HG02571 (cell line): ENCODE data around the gene ADAM33.

Source experiments
- ATAC-seq: cut with Tn5 transposase; IDR thresholded peaks from one replicate; pipeline ENCODE4 v1.9.1; 2021; ENCODE audit warnings: mild to moderate bottlenecking, moderate library complexity; ENCODE audit not compliant: unreplicated experiment

Gene ADAM33

GRCh38 chr20:3651204-3651962 lies 30.4 kb downstream of the ADAM33 start:
- no peak for ATAC-seq

DNA sequence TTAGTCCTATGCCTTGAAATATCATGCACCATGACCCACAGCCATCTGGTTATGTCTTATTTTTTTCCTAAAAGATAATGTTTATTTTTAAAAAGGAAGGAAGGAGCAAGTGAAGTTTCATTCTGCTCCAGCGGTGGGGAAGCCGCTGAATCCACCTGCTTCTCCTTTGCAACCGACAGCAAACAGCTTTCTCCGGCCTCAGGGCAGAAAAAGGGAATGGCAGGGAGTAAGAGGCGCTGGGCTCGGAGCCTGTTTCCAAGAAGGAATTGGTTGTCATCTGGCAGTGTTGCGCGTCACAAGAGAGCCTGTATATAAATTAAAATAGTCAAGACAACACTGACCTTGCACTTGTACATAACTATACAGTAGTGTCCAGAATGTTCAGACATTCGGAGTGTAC lies 32.9 kb downstream of the ADAM33 start:
- ATAC-seq, result no peak

- no peak for ATAC-seq
Observed at GRCh38 chr20:3647473-3647872, 34.3 kb downstream of the ADAM33 start.

GRCh38 chr20:3646651-3647050 lies 35.2 kb downstream of the ADAM33 start:
- no peak for ATAC-seq

DNA sequence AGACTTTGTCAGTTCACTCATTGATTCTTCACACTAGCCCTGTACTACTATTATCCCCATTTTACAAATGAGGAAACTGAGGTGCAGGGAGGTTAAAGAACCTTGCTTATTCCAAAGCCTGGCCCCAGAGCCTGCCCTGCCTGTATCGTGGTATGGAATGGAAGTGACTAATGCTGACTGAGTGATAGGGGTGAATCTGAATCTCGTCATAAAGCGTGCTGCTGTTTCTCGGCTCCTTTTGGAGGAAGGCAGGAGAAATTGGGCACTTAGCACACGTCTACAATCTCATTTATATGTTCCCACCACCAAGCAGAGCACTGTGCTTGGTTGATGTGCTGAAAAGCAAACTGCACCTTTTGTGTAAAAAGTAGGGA lies 35.8 kb downstream of the ADAM33 start:
- ATAC-seq, result no peak

DNA sequence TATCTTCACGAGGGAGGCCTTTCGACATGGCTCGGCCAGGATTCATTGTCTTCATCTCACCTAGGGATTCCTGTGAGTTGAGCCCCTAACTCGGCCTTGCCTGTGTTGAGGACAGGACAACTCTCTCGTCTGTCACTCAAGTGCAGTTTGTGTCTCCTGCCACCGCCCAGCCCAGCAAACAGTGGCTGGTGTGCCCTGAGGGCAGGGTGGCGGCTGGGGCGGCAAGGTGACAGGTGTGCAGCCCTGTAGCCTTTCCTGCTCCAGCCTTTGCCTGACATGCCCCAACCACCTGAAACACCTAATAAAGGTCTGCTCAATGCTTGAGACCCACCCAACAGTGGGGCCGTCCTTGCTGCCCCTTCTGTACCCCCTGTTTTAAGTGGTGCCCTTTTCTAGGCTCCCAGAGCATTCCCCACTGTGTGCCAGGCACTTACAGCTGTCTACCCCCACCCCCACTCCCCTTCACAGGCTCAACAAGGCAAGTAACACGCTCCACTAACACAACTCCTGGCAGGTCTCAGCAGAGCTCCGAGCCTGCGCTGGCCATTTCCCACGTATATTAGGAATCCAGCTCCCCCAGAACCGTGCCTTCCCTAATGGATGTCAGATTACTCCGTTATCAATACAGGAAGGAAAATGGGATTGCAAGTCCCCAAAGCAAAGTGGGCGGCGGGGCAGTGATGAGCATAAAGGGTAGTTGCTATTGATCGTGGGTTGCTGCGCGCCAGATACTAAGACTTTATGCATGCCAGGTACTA lies 36.3 kb downstream of the ADAM33 start:
- no peak for ATAC-seq

- no peak for ATAC-seq
Observed at GRCh38 chr20:3640259-3640658, 41.6 kb downstream of the ADAM33 start.

DNA sequence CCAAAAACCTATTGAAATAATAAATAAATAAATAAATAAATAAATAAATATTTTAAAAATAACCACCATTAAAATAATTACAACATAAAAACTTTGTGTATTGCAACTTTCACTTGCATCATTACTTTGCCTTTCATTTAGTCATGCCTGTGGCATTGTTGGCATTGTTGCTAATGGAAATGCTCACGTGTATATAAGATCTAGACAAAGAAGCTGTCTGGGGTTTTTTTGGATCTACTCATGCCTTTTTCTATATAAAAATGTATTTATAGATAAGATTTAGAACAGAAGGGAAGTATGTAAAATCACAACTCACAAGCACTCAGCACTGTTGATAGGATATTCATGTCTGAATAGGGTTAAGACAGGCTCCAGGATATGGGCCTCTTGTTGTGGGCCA lies 46.5 kb downstream of the ADAM33 start:
- no peak for ATAC-seq

DNA sequence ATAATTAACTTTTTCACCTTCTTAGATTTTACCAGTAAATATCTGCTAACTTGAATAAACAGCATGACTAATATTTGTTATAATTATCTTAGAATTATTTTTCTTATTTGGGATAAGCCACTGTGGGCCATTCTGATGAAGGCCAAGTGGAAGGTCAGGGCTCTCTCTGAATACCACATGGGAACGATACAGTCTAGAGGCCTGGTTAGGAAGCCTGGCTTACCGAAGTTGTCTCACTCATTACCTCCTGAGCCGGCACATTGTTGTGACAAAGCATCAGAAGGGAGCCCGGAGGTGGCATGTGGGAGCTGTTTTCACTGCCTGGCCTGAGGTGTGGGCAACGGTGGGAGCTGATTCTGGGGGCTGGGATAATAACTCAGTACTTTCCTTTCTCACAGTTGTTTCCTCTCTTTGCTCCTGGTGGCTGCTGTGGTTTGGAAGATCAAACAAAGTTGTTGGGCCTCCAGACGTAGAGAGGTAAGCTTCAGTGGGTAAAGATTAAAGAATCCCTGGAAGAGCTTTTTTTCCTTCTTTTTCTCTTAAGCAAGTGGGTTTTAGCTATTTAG lies 47.8 kb downstream of the ADAM33 start:
- no peak for ATAC-seq

DNA sequence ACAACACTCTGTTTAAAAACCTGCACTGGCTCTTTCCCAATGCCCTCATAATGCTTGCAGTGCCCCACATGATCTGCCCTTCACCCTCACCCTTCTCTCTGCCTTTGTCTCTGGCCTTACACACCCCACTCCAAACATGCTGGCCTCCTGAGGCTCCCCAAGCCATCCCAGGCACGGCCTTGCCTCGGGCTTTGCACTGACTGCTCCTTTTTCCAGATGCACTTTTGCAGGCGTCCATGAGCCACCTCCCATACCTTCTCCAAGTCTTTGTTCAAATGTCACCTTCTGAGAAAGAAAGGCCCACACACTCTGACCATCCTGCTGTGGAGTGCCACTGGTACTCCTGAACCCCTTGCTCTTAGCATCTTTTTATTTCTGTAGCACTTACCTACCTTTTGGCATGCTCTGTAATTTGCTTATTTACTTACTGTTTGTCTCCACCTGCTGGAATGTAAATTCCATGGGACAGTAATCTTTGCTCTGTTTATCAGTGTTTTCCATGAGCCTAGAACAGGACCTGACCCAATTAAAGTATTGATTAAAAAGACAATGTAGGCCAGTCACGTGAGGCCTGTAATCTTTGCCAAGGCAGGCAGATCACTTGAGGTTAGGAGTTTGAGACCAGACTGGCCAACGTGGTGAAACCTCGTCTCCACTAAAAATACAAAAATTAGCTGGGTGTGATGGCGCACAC lies 49.4 kb downstream of the ADAM33 start:
- no peak for ATAC-seq

DNA sequence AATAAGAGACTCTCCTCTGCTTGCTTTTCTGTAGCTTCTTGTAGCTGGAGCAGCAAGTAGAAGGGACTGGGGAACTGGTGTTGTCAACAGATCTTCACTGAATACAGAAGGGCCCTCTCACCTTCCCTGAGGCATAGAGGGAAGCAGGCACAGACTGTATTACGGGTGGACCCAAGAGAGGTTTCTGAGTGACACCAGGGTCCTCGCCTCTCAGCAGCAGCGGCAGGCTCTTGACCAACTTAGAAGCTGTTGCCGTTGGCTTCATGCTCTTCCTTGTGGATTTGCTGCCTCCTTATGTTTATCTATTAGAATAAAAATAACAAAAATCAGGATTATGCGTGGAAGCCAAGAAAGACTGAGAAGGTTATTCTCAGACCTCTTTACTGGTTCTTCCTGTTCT lies 50.3 kb downstream of the ADAM33 start:
- ATAC-seq, result no peak

DNA sequence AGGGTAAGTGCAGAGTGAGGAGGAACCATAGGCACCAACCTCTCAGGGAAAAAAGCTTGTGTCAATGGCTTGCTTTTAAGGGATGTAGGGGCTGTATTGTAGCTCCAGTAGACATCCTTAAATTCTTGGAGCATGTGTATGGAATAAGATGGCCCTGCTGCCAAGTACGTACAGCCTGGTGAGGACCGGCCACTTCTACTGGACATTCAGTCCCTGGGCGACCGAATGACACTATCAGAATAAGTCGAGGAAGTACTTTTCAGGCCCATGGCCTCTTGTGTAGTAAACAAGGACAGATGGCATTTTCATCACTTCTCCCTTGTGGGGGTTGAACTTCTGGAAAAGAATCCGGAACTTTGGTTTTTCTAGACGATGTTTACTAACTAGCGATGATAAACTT lies 51.4 kb downstream of the ADAM33 start:
- no peak for ATAC-seq

GRCh38 chr20:3629893-3630292 lies 51.9 kb downstream of the ADAM33 start:
- no peak for ATAC-seq

GRCh38 chr20:3628502-3629314 lies 53.1 kb downstream of the ADAM33 start:
- no peak for ATAC-seq

DNA sequence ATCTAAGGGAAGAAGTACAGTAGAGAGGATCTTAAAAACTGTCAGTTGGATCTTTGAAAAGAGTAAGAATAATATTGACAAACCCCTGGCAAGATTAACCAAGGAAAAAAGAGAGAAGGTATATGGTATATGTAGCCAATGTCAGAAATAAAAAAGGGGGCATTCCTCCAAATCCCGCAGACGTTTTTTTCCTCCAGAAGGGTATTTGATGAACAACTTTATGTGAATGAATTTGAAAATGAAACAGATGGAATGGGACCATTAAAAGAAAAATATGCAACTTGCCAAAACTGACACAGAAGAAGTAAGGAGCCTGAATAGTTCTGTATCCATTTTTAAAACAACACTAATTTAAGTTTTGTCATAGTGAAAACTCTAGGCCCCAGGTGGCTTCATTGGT lies 54.3 kb downstream of the ADAM33 start:
- no peak for ATAC-seq

- ATAC-seq, result no peak
Observed at GRCh38 chr20:3622406-3622805, 59.4 kb downstream of the ADAM33 start.

GRCh38 chr20:3621111-3621510 lies 60.7 kb downstream of the ADAM33 start:
- ATAC-seq, result no peak
